Skeletal muscle satellite cell (primary cell): ENCODE results near the gene ANKRD42.

Experiments
- H3K27me3 ChIP-seq: 2 replicates; pipeline ENCODE4 v1.7.0; 2013; ENCODE audit warnings: low read length; ENCODE audit not compliant: control insufficient read depth, insufficient read depth
- H3K36me3 ChIP-seq: 2 replicates; pipeline ENCODE4 v1.7.0; 2013; ENCODE audit warnings: mild to moderate bottlenecking, control low read depth, low read length; ENCODE audit not compliant: insufficient read depth
- H3K4me1 ChIP-seq: 2 replicates; pipeline ENCODE4 v1.7.0; 2013; ENCODE audit warnings: low read length; ENCODE audit not compliant: control insufficient read depth, insufficient read depth
- H3K4me2 ChIP-seq: 2 replicates; pipeline ENCODE4 v1.7.0; 2013; ENCODE audit warnings: mild to moderate bottlenecking, low read length
- H3K4me3 ChIP-seq: 2 replicates; pipeline ENCODE4 v1.7.0; 2013; ENCODE audit warnings: low read length
- H3K9ac ChIP-seq: 2 replicates; pipeline ENCODE4 v1.7.0; 2013; ENCODE audit warnings: mild to moderate bottlenecking, low read depth, low read length, moderate library complexity
- H3K9me3 ChIP-seq: replicated peaks from 2 replicates; pipeline ENCODE4 v1.7.0; 2013; ENCODE audit warnings: mild to moderate bottlenecking, control low read depth, low read length

Gene ANKRD42

GRCh38 chr11:83181815-83182214, 11.7 kb upstream of the ANKRD42 start:
- peaks cover 67% of the 10 kb centered on the region for H3K36me3 ChIP-seq
- no peak overlapping the region for H3K4me3 ChIP-seq
- no peak overlapping the region for H3K4me2 ChIP-seq
- H3K9ac ChIP-seq, result no peak overlapping the region
- H3K27me3 ChIP-seq, result no peaks in the 10 kb centered on the region
- peaks cover 3% of the 10 kb centered on the region for H3K4me1 ChIP-seq
- H3K9me3 ChIP-seq, result no peaks in the 10 kb centered on the region

GRCh38 chr11:83185767-83186166, 7.7 kb upstream of the ANKRD42 start:
- H3K9me3 ChIP-seq, result no peaks in the 10 kb centered on the region
- H3K4me3 ChIP-seq, result no peak overlapping the region
- H3K27me3 ChIP-seq, result no peaks in the 10 kb centered on the region
- no peak overlapping the region for H3K9ac ChIP-seq
- H3K4me2 ChIP-seq, result no peak overlapping the region
- H3K4me1 ChIP-seq, result peaks cover 3% of the 10 kb centered on the region
- H3K36me3 ChIP-seq, result peaks cover 58% of the 10 kb centered on the region

GRCh38 chr11:83187465-83187864, 6.0 kb upstream of the ANKRD42 start:
- no peaks in the 10 kb centered on the region for H3K27me3 ChIP-seq
- H3K36me3 ChIP-seq, result peaks cover 55% of the 10 kb centered on the region
- H3K4me1 ChIP-seq, result no peaks in the 10 kb centered on the region
- H3K9ac ChIP-seq, result no peak overlapping the region
- no peak overlapping the region for H3K4me3 ChIP-seq
- H3K4me2 ChIP-seq, result no peak overlapping the region
- no peaks in the 10 kb centered on the region for H3K9me3 ChIP-seq

GRCh38 chr11:83191491-83191890, 2.0 kb upstream of the ANKRD42 start:
- no peak overlapping the region for H3K4me3 ChIP-seq
- no peak overlapping the region for H3K9ac ChIP-seq
- peaks cover 13% of the 10 kb centered on the region for H3K4me1 ChIP-seq
- H3K9me3 ChIP-seq, result no peaks in the 10 kb centered on the region
- H3K36me3 ChIP-seq, result peaks cover 27% of the 10 kb centered on the region
- H3K4me2 ChIP-seq, result no peak overlapping the region
- no peaks in the 10 kb centered on the region for H3K27me3 ChIP-seq

GRCh38 chr11:83191986-83192385, 1.5 kb upstream of the ANKRD42 start:
- Histone ChIP-seq H3K4me1 (peaks cover 18% of the 10 kb centered on the region), H3K36me3 (peaks cover 25% of the 10 kb centered on the region), H3K4me3 (peak overlapping the region; percentile 91), H3K9me3 (no peaks in the 10 kb centered on the region), H3K27me3 (no peaks in the 10 kb centered on the region), H3K4me2 (peak overlapping the region; percentile 99), H3K9ac (peak overlapping the region; percentile 97)

GRCh38 chr11:83192606-83193245, 786 bp upstream of the ANKRD42 start:
- Histone ChIP-seq H3K9me3 (no peaks in the 10 kb centered on the region), H3K36me3 (peaks cover 18% of the 10 kb centered on the region), H3K4me2 (peak overlapping the region; percentile 99), H3K4me1 (peaks cover 19% of the 10 kb centered on the region), H3K27me3 (no peaks in the 10 kb centered on the region), H3K9ac (peak overlapping the region; percentile 97), H3K4me3 (peak overlapping the region; percentile 91)

- H3K27me3 ChIP-seq, result no peaks in the 10 kb centered on the region
- H3K4me3 ChIP-seq, result peak overlapping the region; percentile 91
- peaks cover 21% of the 10 kb centered on the region for H3K36me3 ChIP-seq
These were observed 1.0 kb downstream of the ANKRD42 start for GRCh38 chr11:83194281-83195142.

GRCh38 chr11:83195143-83195466, 1.6 kb downstream of the ANKRD42 start:
- Histone ChIP-seq H3K9me3 (no peaks in the 10 kb centered on the region), H3K4me1 (peaks cover 19% of the 10 kb centered on the region), H3K4me3 (peak overlapping the region; percentile 91), H3K9ac (peak overlapping the region; percentile 97), H3K4me2 (peak overlapping the region; percentile 99), H3K36me3 (peaks cover 21% of the 10 kb centered on the region), H3K27me3 (no peaks in the 10 kb centered on the region)

More at GRCh38 chr11:83194281-83195142, 1.0 kb downstream of the ANKRD42 start:
- Histone ChIP-seq H3K9ac (peak overlapping the region; percentile 97), H3K4me2 (peak overlapping the region; percentile 99), H3K4me1 (peaks cover 19% of the 10 kb centered on the region), H3K9me3 (no peaks in the 10 kb centered on the region)

- peak overlapping the region; percentile 91 for H3K4me3 ChIP-seq
- no peaks in the 10 kb centered on the region for H3K9me3 ChIP-seq
- peaks cover 16% of the 10 kb centered on the region for H3K36me3 ChIP-seq
- no peaks in the 10 kb centered on the region for H3K27me3 ChIP-seq
- peaks cover 19% of the 10 kb centered on the region for H3K4me1 ChIP-seq
- peak overlapping the region; percentile 99 for H3K4me2 ChIP-seq
- no peak overlapping the region for H3K9ac ChIP-seq
These were observed 2.1 kb downstream of the ANKRD42 start for GRCh38 chr11:83195649-83196048.

GRCh38 chr11:83200035-83200434, 6.5 kb downstream of the ANKRD42 start:
- Histone ChIP-seq H3K4me1 (peaks cover 15% of the 10 kb centered on the region), H3K36me3 (peaks cover 8% of the 10 kb centered on the region), H3K4me3 (no peak overlapping the region), H3K9ac (no peak overlapping the region), H3K27me3 (no peaks in the 10 kb centered on the region), H3K4me2 (no peak overlapping the region), H3K9me3 (no peaks in the 10 kb centered on the region)

GRCh38 chr11:83205608-83206185, 12.2 kb downstream of the ANKRD42 start:
- Histone ChIP-seq H3K27me3 (no peaks in the 10 kb centered on the region), H3K9ac (no peak overlapping the region), H3K4me1 (no peaks in the 10 kb centered on the region), H3K36me3 (peaks cover 3% of the 10 kb centered on the region), H3K9me3 (no peaks in the 10 kb centered on the region), H3K4me3 (no peak overlapping the region), H3K4me2 (no peak overlapping the region)
